Keratinocyte (primary cell): Measurements from ENCODE around the gene OR2H2. TPM values are rescaled to one million over a fixed set of nuclear protein-coding genes. Genes with fewer than 3 reads are reported as not detected.

ENCODE experiments used
- DNase-seq: peaks from one replicate; pipeline ENCODE4 v3.0.0-alpha.2; 2011; ENCODE audit warnings: low read depth, missing footprints, low spot score
- FAIRE-seq: peaks from 2 replicates; lab custom pipeline; 2011; peaks lifted over from hg19 to GRCh38; lab: Jason Lieb, UNC
- H2AFZ ChIP-seq: 2 replicates; pipeline ENCODE4 v1.6.0; 2012; ENCODE audit warnings: low read length, control low read depth, inconsistent platforms; ENCODE audit not compliant: control insufficient read depth
- H3K27ac ChIP-seq: 2 replicates; pipeline ENCODE4 v1.5.1; 2011; ENCODE audit warnings: low read length; ENCODE audit not compliant: control insufficient read depth, insufficient read depth
- H3K27me3 ChIP-seq: 3 replicates; pipeline ENCODE4 v1.6.0; 2011; ENCODE audit warnings: low read length; ENCODE audit not compliant: control insufficient read depth, insufficient read depth; ENCODE audit errors: extremely low read depth
- H3K36me3 ChIP-seq, 2 experiments: 2 replicates in 1 of 2; 3 replicates in 1 of 2; pipeline ENCODE4 v1.5.1; 2011; ENCODE audit warnings: low read length in 2 of 2, mild to moderate bottlenecking in 1 of 2; ENCODE audit not compliant: control insufficient read depth in 2 of 2, insufficient read depth in 2 of 2; ENCODE audit errors: extremely low read depth in 1 of 2
- H3K4me1 ChIP-seq: 3 replicates; pipeline ENCODE4 v1.5.1; 2011; ENCODE audit warnings: low read length; ENCODE audit not compliant: control insufficient read depth, insufficient read depth; ENCODE audit errors: extremely low read depth
- H3K4me2 ChIP-seq: 3 replicates; pipeline ENCODE4 v1.6.0; 2011; ENCODE audit warnings: low read depth, low read length; ENCODE audit not compliant: control insufficient read depth, insufficient read depth; ENCODE audit errors: extremely low read depth
- H3K4me3 ChIP-seq, 3 experiments: fragments of 200-600 bp in 1 of 3; sonication (generic) in 1 of 3; 2 replicates in 2 of 3; 3 replicates in 1 of 3; pipeline ENCODE4 v1.5.1; 2011 to 2016; ENCODE audit warnings: low read length in 3 of 3, mild to moderate bottlenecking in 3 of 3, control low read depth in 2 of 3, inconsistent platforms in 1 of 3, low read depth in 1 of 3, mixed read lengths in 1 of 3, mixed run types in 1 of 3, moderate library complexity in 1 of 3; ENCODE audit not compliant: control insufficient read depth in 2 of 3, insufficient read depth in 2 of 3; ENCODE audit errors: extremely low read depth in 1 of 3
- H3K79me2 ChIP-seq: 2 replicates; pipeline ENCODE4 v1.6.0; 2012; ENCODE audit warnings: low read length; ENCODE audit not compliant: control insufficient read depth, insufficient read depth
- H3K9ac ChIP-seq: 3 replicates; pipeline ENCODE4 v1.6.0; 2011; ENCODE audit warnings: low read length; ENCODE audit not compliant: control insufficient read depth, insufficient read depth; ENCODE audit errors: extremely low read depth
- H3K9me1 ChIP-seq: 3 replicates; pipeline ENCODE4 v1.6.0; 2011; ENCODE audit warnings: low read length; ENCODE audit not compliant: control insufficient read depth, insufficient read depth; ENCODE audit errors: extremely low read depth
- H3K9me3 ChIP-seq: 2 replicates; pipeline ENCODE4 v1.5.1; 2012; ENCODE audit warnings: low read depth, low read length; ENCODE audit not compliant: control insufficient read depth
- H4K20me1 ChIP-seq: 3 replicates; pipeline ENCODE4 v1.6.0; 2011; ENCODE audit warnings: low read length; ENCODE audit not compliant: control insufficient read depth, insufficient read depth; ENCODE audit errors: extremely low read depth
- EZH2 ChIP-seq: IDR thresholded peaks from one replicate; pipeline ENCODE4 v1.6.1; 2012; ENCODE audit warnings: inconsistent platforms, mild to moderate bottlenecking, low read length, moderate library complexity
- dilution Hi-C: fragments of 300-500 bp; cut with MboI; formaldehyde crosslinking; loops from one replicate; pipeline ENCODE4 v1.7.0; 2020; ENCODE audit warnings: low sequenced_read_pairs; ENCODE audit not compliant: extremely low pct_ligation_motif_present
- polyA plus RNA-seq, 5 experiments: library from polyadenylated mRNA; depleted of rRNA in 3 of 5; stranded (reverse) in 3 of 5; stranded (forward) in 1 of 5; unstranded in 1 of 5; fragments of >200 nt; gene quantifications; 1 replicate in 1 of 5; 2 replicates in 3 of 5; 3 replicates in 1 of 5; pipeline versions ENCODE4 v1.2.1 to v1.2.3, GENCODE V29; 2011 to 2012; ENCODE audit warnings: missing spikeins in 2 of 5, low read depth in 1 of 5, low replicate concordance in 1 of 5
- TF ChIP-seq, protein P1 (sequence below), 3 experiments: IDR thresholded peaks in 1 of 3; conservative IDR thresholded peaks in 1 of 3; optimal IDR thresholded peaks in 1 of 3; 2 replicates in 2 of 3; 3 replicates in 1 of 3; pipeline versions ENCODE3 to v1.5.1; 2011; ENCODE audit warnings: low read length in 3 of 3, mild to moderate bottlenecking in 3 of 3, moderate library complexity in 2 of 3, control low read depth in 1 of 3, inconsistent platforms in 1 of 3; ENCODE audit not compliant: insufficient read depth in 2 of 3; ENCODE audit errors: extremely low read depth in 1 of 3

OR2H2 gene
- polyA plus RNA-seq, 1 donor (not counting 4 experiments of a cell fraction or from before 2014, with no cell fraction given), result not detected

DNA sequence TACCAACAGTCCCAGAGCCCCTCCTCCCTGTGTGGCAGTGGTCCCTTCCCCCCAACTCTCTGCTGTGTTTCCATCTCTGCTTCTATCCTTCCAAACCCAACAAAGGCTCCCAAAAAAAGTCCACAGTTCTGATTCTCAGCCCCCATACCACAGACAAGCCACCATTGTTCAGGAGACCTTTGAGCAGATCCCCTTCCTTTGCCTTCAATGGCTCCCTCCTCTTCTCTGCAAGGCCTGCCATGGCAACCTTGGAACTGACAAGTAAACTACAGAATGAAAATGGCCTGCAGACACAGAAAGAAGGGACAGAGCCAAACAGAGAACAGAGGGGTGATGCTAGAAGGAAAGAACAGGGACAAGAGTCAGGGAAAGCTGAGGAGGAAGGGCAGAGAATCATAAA, 23.2 kb downstream of the OR2H2 start:
- Histone ChIP-seq H3K4me2 (no peak overlapping the region), H4K20me1 (no peaks in the 10 kb centered on the region), H3K9me3 (no peaks in the 10 kb centered on the region), H3K27me3 (no peaks in the 10 kb centered on the region), H3K9me1 (no peaks in the 10 kb centered on the region), H3K79me2 (no peaks in the 10 kb centered on the region), H3K36me3 (peaks cover 42 to 51% of the 10 kb centered on the region in 2 experiments), H3K4me1 (no peaks in the 10 kb centered on the region), H2AFZ (no peak overlapping the region), H3K9ac (no peak overlapping the region), H3K27ac (no peak overlapping the region), H3K4me3 (no peak overlapping the region)
- dilution Hi-C loops, result no loop called here
- no peak for DNase-seq
- FAIRE-seq, result no peak
- TF ChIP-seq, protein P1, sequence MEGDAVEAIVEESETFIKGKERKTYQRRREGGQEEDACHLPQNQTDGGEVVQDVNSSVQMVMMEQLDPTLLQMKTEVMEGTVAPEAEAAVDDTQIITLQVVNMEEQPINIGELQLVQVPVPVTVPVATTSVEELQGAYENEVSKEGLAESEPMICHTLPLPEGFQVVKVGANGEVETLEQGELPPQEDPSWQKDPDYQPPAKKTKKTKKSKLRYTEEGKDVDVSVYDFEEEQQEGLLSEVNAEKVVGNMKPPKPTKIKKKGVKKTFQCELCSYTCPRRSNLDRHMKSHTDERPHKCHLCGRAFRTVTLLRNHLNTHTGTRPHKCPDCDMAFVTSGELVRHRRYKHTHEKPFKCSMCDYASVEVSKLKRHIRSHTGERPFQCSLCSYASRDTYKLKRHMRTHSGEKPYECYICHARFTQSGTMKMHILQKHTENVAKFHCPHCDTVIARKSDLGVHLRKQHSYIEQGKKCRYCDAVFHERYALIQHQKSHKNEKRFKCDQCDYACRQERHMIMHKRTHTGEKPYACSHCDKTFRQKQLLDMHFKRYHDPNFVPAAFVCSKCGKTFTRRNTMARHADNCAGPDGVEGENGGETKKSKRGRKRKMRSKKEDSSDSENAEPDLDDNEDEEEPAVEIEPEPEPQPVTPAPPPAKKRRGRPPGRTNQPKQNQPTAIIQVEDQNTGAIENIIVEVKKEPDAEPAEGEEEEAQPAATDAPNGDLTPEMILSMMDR (optimal IDR thresholded peaks at IDR 0.05 in 1 of 3, IDR thresholded peaks at IDR 0.05 in 1 of 3, conservative IDR thresholded peaks at IDR 0.05 in 1 of 3; ENCODE audit: extremely low read depth in 1 of 3, insufficient read depth in 2 of 3, low read length in 3 of 3), result no peak
- no peak for TF ChIP-seq EZH2

DNA sequence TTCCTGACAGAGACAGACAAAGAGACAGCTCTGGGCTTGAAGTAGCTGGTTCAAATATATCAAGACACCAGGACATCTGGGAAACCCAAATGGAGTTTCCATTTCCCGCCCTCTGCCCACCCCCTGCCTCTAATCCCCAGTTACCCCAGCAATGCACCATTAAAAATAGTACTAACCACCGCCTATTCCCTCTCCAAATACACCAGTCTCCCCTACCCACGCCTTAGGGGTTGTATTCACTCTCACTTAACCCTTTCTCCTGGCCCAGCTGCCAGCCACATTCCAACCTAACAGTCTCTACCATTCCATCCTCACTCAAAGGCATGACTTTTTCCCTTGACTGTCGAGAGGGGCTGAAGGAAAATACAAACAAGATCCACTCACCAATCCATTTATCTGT, 25.6 kb downstream of the OR2H2 start:
- peaks cover 31 to 42% of the 10 kb centered on the region in 2 experiments for H3K36me3 ChIP-seq
- dilution Hi-C loops, result no loop called here
- H3K27ac ChIP-seq, result no peak overlapping the region
- no peak overlapping the region for H3K4me2 ChIP-seq
- no peaks in the 10 kb centered on the region for H4K20me1 ChIP-seq
- H3K9ac ChIP-seq, result no peak overlapping the region
- no peaks in the 10 kb centered on the region for H3K9me1 ChIP-seq
- DNase-seq, result no peak
- TF ChIP-seq, protein P1 (optimal IDR thresholded peaks at IDR 0.05 in 1 of 3, IDR thresholded peaks at IDR 0.05 in 1 of 3, conservative IDR thresholded peaks at IDR 0.05 in 1 of 3; ENCODE audit: extremely low read depth in 1 of 3, insufficient read depth in 2 of 3, low read length in 3 of 3), result no peak
- no peak for TF ChIP-seq EZH2
- no peaks in the 10 kb centered on the region for H3K27me3 ChIP-seq
- no peak for FAIRE-seq
- H3K4me1 ChIP-seq, result no peaks in the 10 kb centered on the region
- H3K79me2 ChIP-seq, result no peaks in the 10 kb centered on the region
- no peak overlapping the region for H2AFZ ChIP-seq
- no peaks in the 10 kb centered on the region for H3K9me3 ChIP-seq
- no peak overlapping the region for H3K4me3 ChIP-seq
